A549 (cell line): ENCODE measurements around the gene CD180.
A peak's percentile ranks its signal among the peaks of the same experiment; 100 is the strongest.

ENCODE experiments used
- CHD2 ChIP-seq: fragments of 150-350 bp; IDR thresholded peaks from 2 replicates; pipeline ENCODE4 v1.6.1; 2014; ENCODE audit warnings: low read length; ENCODE audit not compliant: partially characterized antibody
- CHD4 ChIP-seq: fragments of 200-600 bp; sonication (generic); IDR thresholded peaks from 2 replicates; pipeline ENCODE4 v1.6.1; 2016; ENCODE audit warnings: antibody characterized with exemption, mild to moderate bottlenecking, borderline replicate concordance
- CTCF ChIP-seq: fragments of >200 bp; sonication (Bioruptor Twin); formaldehyde crosslinking; IDR thresholded peaks from 3 replicates; pipeline ENCODE4 v1.5.1; 2016
- EP300 ChIP-seq, 2 experiments: fragments of >200 bp; sonication (Bioruptor Twin); formaldehyde crosslinking; IDR thresholded peaks; 2 replicates in 1 of 2; 3 replicates in 1 of 2; pipeline ENCODE4 v1.6.1; 2016 to 2017
- FOXS1 ChIP-seq: fragments of 250-450 bp; sonication (Bioruptor Pico); IDR thresholded peaks from 2 replicates; pipeline ENCODE4 v1.5.0; 2020; ENCODE audit warnings: mild to moderate bottlenecking, moderate library complexity
- GATA3 ChIP-seq: IDR thresholded peaks from 2 replicates; pipeline ENCODE4 v1.6.1; 2012; ENCODE audit warnings: borderline replicate concordance
- HMGXB4 ChIP-seq: fragments of 250-450 bp; sonication (Bioruptor Pico); IDR thresholded peaks from 2 replicates; pipeline ENCODE4 v1.5.0; 2021; ENCODE audit warnings: mild to moderate bottlenecking, moderate library complexity, borderline replicate concordance
- MYC ChIP-seq: IDR thresholded peaks from 2 replicates; pipeline ENCODE4 v1.6.1; 2012; ENCODE audit warnings: mild to moderate bottlenecking, inconsistent platforms, low read length, improper control_type of control experiment, borderline replicate concordance
- POLR2A ChIP-seq: IDR thresholded peaks from 2 replicates; pipeline ENCODE4 v1.6.1; 2012; ENCODE audit warnings: mild to moderate bottlenecking, low read length
- RCOR1 ChIP-seq: fragments of 150-350 bp; IDR thresholded peaks from 2 replicates; pipeline ENCODE4 v1.6.1; 2014; ENCODE audit warnings: antibody characterized with exemption, low read length, low read depth
- TP53 ChIP-seq: fragments of 250-450 bp; sonication (Bioruptor Pico); IDR thresholded peaks from 2 replicates; pipeline ENCODE4 v1.5.0; 2021; ENCODE audit warnings: mild to moderate bottlenecking, moderate library complexity

GRCh38 chr5:67246108-67246507, 49.5 kb upstream of the CD180 start:
- TF ChIP-seq CHD4 = no peak
- TF ChIP-seq POLR2A = no peak
- TF ChIP-seq CTCF = peak; percentile 88
- TF ChIP-seq HMGXB4 (CRISPR knock-in tag) = no peak
- no peak for TF ChIP-seq GATA3
- TF ChIP-seq MYC = no peak
- no peak for TF ChIP-seq CHD2
- no peak for TF ChIP-seq TP53 (CRISPR knock-in tag)
- TF ChIP-seq EP300 (IDR thresholded peaks at IDR 0.05) = no peak
- TF ChIP-seq FOXS1 (CRISPR knock-in tag) = no peak
- TF ChIP-seq RCOR1 = no peak
